Measurements from ENCODE around the gene PEDS1.
"Not testable (repeated sequence)": the region's sequence is repeated elsewhere in the genome, so short reads cannot be mapped to it uniquely, and the experiment has no call there.

The PEDS1 gene

DNA sequence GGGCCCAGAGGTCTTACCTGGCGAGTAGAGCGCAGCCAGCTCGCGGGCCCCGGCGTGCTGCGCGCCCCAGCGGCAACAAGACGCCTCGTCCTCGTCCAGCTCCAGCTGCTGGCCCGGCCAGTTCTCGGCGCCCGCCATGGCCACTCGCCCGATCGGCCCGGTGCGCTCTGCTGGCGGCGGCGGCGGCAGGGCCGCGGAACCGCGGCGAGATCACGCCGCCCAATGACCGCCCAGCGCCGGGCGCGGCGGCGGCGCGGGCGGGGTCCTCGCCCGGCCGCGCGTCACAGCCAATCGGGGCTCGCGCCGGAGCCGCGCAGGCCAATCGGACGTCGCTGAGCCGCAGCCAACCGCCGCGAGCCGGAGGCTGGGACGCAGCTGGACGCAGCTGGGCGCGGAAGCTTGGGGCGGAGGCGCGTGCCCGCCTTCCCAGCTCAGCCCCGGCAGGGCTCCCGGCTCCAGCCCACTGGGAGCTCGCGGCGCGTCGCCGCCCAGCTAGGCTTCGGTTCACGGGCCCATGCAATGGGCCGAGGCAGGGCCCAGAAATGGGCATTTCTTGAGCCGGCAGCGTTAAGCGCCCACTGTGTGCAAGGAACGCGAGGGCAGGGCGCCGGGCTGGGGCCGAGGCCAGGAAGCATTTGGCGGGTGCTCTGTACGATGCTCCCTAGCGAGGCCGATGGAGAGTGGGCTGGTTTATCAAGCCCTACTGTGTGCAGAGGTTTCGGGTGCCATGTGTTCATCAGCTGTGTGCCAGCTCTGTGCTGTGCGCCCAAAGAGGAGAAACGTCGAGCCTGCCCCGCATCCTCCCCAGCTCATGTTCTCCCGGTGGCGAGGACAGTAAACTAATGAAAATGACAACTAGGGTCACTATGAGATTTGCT is at the start of gene PEDS1:
TSS of gene PEDS1 (minus strand) at position 224 of the 878 bp plus-strand sequence. CDS start at position 138, 86 bp downstream.
- DNase-seq (ENCODE audit: low spot score) (peak; percentile 100), FAIRE-seq (no peak)

DNA sequence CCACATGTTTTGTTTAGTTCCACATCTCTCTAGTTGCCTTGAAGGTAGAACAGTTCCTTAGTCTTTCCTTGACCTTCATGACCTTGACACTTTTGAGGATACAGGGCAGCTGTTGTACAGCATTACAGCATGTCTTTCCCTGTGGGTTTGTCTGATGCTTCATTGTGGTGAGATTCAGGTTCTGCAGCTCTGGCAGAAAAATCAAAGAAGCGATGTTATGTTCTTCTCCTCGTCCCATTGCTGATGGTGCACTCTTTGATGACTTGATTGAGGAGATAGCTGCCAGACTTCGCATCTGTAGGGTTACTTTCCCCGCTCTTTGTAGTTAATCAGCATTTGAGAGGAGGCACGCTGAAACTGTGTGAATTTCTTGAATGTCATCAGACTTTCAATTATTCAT is 49.2 kb upstream of the PEDS1 start:
- FAIRE-seq (no peak), DNase-seq (ENCODE audit: low spot score) (no peak)

DNA sequence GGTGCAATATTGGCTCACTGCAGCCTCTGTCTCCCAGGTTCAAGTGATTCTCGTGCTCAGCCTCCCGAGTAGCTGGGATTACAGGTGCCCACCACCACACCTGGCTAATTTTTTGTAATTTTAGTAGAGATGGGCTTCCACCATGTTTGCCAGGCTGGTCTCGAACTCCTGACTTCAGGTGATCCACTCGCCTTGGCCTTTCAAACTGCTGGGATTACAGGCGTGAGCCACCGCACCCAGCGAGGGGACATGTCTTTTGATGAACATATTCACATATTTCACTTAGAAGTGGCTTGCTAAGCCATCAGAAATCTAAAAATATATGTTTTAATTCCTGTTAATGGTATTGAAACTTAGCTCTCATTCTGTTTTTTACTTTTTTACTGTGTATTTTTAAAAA is 48.2 kb upstream of the PEDS1 start:
- not testable (repeated sequence) for FAIRE-seq; DNase-seq (ENCODE audit: low spot score)

DNA sequence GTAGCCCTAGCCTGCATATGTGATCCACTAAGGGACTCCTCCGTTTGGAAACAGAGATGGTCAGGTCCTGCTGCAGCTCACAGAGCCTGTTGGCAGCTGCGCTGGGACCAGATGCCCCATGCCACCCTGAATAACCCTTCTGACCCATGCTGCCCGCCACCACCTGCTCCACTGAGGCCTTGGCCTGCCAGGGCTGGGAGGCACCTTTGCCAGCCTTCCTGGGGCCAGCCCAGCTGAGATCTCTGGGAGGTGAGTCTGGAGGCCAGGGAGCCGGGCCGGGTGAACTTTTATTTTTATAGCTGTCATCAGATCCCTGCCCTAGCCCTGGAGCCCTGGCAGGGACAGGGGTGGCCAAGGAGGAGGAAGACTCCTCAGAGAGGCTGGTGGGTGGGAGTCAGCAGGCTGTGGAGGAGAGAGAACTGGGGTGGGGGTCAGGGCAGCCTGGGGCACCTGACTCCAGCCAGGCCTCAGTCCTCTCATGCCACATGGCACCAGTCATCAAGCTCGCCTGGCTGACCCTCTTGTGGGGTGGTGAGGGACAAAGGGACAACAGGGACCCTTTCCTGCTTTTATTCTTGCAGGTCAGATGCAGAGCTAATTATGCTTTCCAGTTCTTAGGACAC is 47.1 kb upstream of the PEDS1 start:
- FAIRE-seq (no peak), DNase-seq (ENCODE audit: low spot score) (no peak)

- DNase-seq (ENCODE audit: low spot score), result no peak
- FAIRE-seq, result no peak
Measured at GRCh38 chr20:50199703-50200102, 46.2 kb upstream of the PEDS1 start.

DNA sequence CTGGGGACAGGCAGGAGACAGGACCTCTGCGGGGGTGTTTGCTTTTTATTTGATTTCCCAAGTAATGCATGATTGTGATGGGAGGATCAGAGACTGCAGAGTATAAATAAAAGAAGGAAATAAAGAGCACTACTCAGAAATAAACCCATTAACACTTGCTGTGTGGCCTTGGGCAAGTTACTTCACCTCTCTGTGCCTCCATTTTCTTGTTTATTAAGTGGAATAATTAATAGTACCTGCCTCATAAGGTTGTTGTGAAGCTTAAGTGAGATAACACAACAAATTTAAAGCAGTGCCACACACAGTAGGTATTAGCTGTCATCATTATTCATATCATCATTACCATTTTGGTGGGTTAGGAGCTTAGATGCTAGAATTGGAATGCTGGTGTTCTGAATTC is 45.2 kb upstream of the PEDS1 start:
- FAIRE-seq (no peak), DNase-seq (ENCODE audit: low spot score) (no peak)

DNA sequence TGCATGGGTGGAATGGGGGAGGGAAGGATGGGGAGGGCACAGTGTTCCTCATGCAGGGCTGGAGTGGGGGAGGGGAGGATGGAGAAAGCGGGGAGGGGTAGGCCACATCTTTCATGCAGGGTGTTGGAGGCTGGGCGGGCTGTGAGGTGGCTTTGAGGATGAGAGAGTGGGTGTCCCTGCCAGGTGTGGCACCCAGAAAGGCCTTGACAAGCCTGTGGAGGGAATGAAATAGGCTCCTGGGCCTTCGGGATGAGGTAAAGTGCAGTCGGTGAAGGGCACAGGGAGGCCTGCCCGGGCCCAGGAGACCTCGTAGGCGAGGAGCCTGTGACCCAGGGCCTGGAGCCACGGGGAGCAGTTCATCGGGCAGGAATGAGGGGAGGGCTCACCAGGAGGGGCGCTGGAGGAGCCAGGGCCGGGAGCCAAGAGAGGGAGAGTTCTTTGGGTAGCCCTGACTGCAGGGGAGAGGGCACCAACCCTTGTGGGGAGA is 44.7 kb upstream of the PEDS1 start:
- no peak for DNase-seq (ENCODE audit: low spot score)
- FAIRE-seq, result peak; percentile 50

- FAIRE-seq (no peak), DNase-seq (ENCODE audit: low spot score) (no peak)
Measured at GRCh38 chr20:50197463-50198179, 44.1 kb upstream of the PEDS1 start.

- FAIRE-seq (no peak), DNase-seq (ENCODE audit: low spot score) (no peak)
Measured at GRCh38 chr20:50196896-50197295, 43.4 kb upstream of the PEDS1 start.

GRCh38 chr20:50196248-50196647 is 42.7 kb upstream of the PEDS1 start:
- FAIRE-seq, result no peak

DNA sequence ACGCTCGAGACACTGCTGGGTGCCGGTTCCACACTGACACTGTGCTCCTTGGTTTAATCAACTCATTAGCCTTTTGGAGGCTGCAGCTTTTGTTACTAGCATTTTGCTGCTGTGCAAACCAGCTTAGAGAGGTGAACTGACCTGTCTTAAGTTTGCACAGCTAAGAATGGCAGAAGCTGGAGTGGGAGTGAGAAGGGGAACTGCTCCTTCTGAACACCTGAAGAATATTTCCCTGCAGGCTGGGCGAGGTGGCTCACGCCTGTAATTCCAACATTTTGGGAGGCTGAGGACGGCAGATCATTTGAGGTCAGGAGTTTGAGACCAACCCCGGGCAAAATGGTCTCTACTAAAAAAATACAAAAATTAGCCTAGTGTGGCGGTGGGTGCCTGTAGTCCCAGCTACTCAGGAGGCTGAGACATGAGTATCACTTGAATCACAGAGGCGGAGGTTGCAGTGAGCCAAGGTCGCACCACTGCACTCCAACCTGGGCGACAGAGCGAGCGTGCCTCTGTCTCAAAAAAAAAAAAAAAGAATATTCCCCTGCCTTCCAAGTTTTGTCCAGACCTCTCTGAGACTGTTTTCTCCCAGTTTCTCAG is 42.1 kb upstream of the PEDS1 start:
- no peak for FAIRE-seq
- DNase-seq (ENCODE audit: low spot score), result no peak

More at GRCh38 chr20:50196248-50196647, 42.7 kb upstream of the PEDS1 start:
- no peak for DNase-seq (ENCODE audit: low spot score)

DNA sequence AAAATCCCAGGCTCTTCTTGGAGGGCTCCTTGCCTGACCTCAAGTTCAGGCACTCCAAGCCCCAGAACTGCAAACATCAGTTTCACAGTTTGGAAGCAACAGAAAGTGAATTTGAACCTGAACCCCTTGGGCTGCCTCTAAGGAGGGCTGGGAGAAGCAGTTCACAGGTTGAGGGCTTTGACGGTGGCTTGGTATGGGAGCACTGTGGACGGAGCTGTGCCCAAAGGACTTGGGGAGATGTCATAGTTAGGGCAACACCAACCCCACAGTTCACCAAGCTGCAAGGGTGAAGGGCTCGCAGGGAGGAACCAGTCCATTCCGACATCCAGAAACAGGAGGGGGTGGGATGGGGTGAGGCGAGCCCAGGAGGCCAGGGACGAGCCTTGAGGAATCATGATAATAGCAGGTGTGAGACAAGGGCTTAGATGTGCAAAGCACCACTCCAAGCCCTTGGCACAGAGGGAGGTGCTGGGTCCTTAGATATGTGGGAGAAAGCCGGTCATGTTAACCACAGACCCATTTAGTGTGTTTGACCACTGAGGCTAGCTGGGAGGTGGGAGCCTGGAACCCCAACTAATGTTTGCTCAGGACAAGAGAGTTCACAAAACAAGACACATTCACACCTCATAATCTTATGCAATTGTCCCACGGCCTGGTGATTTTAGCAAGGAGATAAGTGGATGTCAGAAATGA is 41.5 kb upstream of the PEDS1 start:
- no peak for FAIRE-seq
- DNase-seq (ENCODE audit: low spot score), result no peak

GRCh38 chr20:50194422-50194830 is 40.9 kb upstream of the PEDS1 start:
- FAIRE-seq, result no peak

GRCh38 chr20:50193836-50194421 is 40.4 kb upstream of the PEDS1 start:
- DNase-seq (ENCODE audit: low spot score) (no peak), FAIRE-seq (no peak)

More at GRCh38 chr20:50194422-50194830, 40.9 kb upstream of the PEDS1 start:
- DNase-seq (ENCODE audit: low spot score), result no peak

GRCh38 chr20:50193199-50193835 is 39.8 kb upstream of the PEDS1 start:
- DNase-seq (ENCODE audit: low spot score) (no peak), FAIRE-seq (no peak)

- DNase-seq (ENCODE audit: low spot score) (peak; percentile 91), FAIRE-seq (no peak)
Measured at GRCh38 chr20:50192364-50193198, 39.1 kb upstream of the PEDS1 start.

DNA sequence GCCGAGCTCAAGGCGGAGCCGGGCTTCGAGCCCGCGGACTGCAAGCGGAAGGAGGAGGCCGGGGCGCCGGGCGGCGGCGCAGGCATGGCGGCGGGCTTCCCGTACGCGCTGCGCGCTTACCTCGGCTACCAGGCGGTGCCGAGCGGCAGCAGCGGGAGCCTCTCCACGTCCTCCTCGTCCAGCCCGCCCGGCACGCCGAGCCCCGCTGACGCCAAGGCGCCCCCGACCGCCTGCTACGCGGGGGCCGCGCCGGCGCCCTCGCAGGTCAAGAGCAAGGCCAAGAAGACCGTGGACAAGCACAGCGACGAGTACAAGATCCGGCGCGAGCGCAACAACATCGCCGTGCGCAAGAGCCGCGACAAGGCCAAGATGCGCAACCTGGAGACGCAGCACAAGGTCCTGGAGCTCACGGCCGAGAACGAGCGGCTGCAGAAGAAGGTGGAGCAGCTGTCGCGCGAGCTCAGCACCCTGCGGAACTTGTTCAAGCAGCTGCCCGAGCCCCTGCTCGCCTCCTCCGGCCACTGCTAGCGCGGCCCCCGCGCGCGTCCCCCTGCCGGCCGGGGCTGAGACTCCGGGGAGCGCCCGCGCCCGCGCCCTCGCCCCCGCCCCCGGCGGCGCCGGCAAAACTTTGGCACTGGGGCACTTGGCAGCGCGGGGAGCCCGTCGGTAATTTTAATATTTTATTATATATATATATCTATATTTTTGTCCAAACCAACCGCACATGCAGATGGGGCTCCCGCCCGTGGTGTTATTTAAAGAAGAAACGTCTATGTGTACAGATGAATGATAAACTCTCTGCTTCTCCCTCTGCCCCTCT is 38.2 kb upstream of the PEDS1 start:
- no peak for FAIRE-seq
- peak; percentile 80 for DNase-seq (ENCODE audit: low spot score)

- no peak for FAIRE-seq
- no peak for DNase-seq (ENCODE audit: low spot score)
Measured at GRCh38 chr20:50191065-50191543, 37.6 kb upstream of the PEDS1 start.

All from urothelium cell line (cell line).